ENCODE results near the gene CDC42EP5. TPM values are rescaled to one million over a fixed set of nuclear protein-coding genes. Genes with fewer than 3 reads are reported as not detected.

The CDC42EP5 gene
- 2.9 and 41.0 TPM in 2 replicates for total RNA-seq (ENCODE audit: low replicate concordance)

GRCh38 chr19:54473071-54473891 lies at the start of gene CDC42EP5:
Gene CDC42EP5, minus strand, starts transcription at chr19:54473296. Its CDS starts 7,749 bp downstream, at chr19:54465547.

GRCh38 chr19:54502518-54503048 lies 29.5 kb upstream of the CDC42EP5 start, which contains the start of gene LAIR2:
Gene LAIR2, plus strand, starts transcription at chr19:54502831. Its CDS starts 88 bp downstream, at chr19:54502919.

GRCh38 chr19:54463531-54464043 lies 9.5 kb downstream of the CDC42EP5 start, which contains the start of gene LENG9:
Gene LENG9, minus strand, starts transcription at chr19:54463778. Its CDS starts 252 bp downstream, at chr19:54463526.

GRCh38 chr19:54448774-54449700 lies 24.1 kb downstream of the CDC42EP5 start, which contains the start of gene LENG8:
Gene LENG8, plus strand, starts transcription at chr19:54449199. Its CDS starts 2,146 bp downstream, at chr19:54451345.

GRCh38 chr19:54415208-54415900 lies 57.7 kb downstream of the CDC42EP5 start, which contains the start of gene TTYH1:
Gene TTYH1, plus strand, starts transcription at chr19:54415464. Its CDS starts 89 bp downstream, at chr19:54415553.

Other genes starting within 250 kb of the CDC42EP5 start
- not detected in 2 replicates for gene LILRA6, start 230.5 kb downstream of the CDC42EP5 start, total RNA-seq (ENCODE audit: low replicate concordance)
- not detected in 2 replicates for gene LILRB5, start 216.0 kb downstream of the CDC42EP5 start, total RNA-seq (ENCODE audit: low replicate concordance)
- not detected in 2 replicates for gene LILRB2, start 192.2 kb downstream of the CDC42EP5 start, total RNA-seq (ENCODE audit: low replicate concordance)
- gene LILRA5, start 160.1 kb downstream of the CDC42EP5 start, total RNA-seq (ENCODE audit: low replicate concordance), result not detected in 2 replicates
- not detected in 2 replicates for gene LILRA4, start 134.1 kb downstream of the CDC42EP5 start, total RNA-seq (ENCODE audit: low replicate concordance)
- not detected in 2 replicates for gene LAIR1, start 108.4 kb downstream of the CDC42EP5 start, total RNA-seq (ENCODE audit: low replicate concordance)
- gene TTYH1, start 57.8 kb downstream of the CDC42EP5 start, total RNA-seq (ENCODE audit: low replicate concordance), result not detected in 2 replicates
- 36.5 and 53.7 TPM in 2 replicates for gene LENG8, start 24.1 kb downstream of the CDC42EP5 start, total RNA-seq (ENCODE audit: low replicate concordance)
- gene LENG9, start 9.5 kb downstream of the CDC42EP5 start, total RNA-seq (ENCODE audit: low replicate concordance), result 5.4 and 14.1 TPM in 2 replicates
- gene LAIR2, start 29.5 kb upstream of the CDC42EP5 start, total RNA-seq (ENCODE audit: low replicate concordance), result not detected in 2 replicates
- not detected in 2 replicates for gene LILRA2, start 100.5 kb upstream of the CDC42EP5 start, total RNA-seq (ENCODE audit: low replicate concordance)
- not detected in 2 replicates for gene LILRA1, start 120.3 kb upstream of the CDC42EP5 start, total RNA-seq (ENCODE audit: low replicate concordance)
- not detected in 2 replicates for gene LILRB1, start 157.2 kb upstream of the CDC42EP5 start, total RNA-seq (ENCODE audit: low replicate concordance)
- gene LILRB4, start 189.7 kb upstream of the CDC42EP5 start, total RNA-seq (ENCODE audit: low replicate concordance), result not detected in 2 replicates